SHP77 treated with DMSO at 0.1 percent for 48 hours (cell line): ENCODE measurements around the gene TLK2.
"Not testable (repeated sequence)": the region's sequence is repeated elsewhere in the genome, so short reads cannot be mapped to it uniquely, and the experiment has no call there.

Experiments
- DNase-seq: peaks from one replicate; lab custom pipeline; 2025; lab: John Stamatoyannopoulos, UW

Gene TLK2

DNA sequence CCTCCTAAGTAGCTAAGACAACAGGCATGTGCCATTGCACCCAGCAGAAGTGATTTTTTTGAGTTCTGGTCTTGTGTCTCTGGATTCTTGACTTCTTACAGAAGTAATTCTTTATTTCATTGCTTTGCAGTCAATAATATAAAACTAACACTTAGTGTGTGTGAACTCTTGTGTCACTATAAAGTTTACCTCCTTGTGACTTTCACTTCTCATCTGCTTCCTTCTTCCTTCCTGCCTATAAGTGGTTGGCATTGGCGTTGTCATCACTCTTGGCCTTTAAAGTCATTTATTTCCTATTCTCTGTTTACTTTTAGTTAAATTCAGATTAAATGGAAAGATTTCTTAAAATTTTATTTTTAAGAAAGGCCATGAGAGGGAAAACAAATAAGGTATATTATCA is 12.4 kb downstream of the TLK2 start:
- not testable (repeated sequence) for DNase-seq

DNA sequence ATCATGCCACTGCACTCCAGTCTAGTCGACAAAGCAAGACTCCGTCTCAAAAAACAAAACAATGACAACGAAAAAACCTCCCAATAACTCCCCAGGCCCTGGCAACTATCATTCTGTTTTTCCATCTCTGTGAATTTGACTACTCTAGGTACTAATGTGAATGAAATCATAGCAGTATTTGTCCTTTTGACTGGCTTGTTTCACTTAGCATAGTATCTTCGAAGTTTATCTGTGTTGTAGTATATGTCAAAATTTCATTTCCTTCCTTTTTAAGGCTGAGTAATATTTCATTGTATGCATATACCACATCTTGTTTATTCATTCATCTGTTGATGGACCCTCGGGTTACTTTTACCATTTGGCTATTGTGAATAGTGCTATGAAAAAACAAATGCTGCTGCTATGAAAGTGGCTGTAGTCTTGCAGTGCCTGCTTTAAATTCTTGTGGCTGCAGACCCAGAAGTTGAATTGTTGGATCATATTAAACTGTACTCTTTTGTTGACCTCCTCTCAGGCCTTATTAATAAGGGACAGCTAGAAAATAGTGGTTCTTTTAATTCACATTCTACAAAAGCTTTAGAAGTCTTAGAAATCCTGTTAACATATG is 14.5 kb downstream of the TLK2 start:
- not testable (repeated sequence) for DNase-seq

DNA sequence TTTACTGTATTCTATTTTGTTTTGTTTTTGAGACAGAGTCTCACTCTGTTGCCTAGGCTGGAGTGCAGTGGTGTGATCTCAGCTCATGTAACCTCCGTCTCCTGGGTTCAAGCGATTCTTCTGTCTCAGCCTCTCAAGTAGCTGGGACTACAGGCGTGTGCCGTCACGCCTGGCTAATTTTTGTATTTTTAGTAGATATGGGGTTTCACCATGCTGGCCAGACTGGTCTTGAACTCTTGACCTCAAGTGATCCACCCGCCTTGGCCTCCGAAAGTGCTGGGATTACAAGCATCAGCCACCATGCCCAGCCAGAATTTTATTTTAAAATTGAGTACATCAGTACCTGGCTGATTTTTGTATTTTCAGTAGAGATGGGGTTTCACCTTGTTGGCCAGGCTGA is 15.4 kb downstream of the TLK2 start:
- not testable (repeated sequence) for DNase-seq

DNA sequence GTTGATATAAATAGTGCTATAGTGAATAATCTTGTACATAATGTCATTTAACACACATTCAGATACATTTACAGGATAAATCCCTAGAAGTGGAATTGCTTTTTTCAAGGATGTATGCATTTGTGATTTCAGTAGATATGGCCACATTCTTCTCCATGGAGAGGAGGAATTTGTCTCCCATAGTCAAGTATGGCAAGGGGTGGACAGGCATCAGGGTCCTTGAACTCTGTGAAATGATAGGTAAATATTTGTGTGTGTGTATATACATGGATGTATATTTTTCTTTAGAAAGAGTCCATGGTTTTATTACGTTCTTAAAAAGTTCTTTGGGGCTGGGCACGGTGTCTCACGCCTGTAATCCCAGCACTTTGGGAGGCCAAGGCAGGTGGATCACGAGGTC is 17.7 kb downstream of the TLK2 start:
- DNase-seq, result not testable (repeated sequence)

DNA sequence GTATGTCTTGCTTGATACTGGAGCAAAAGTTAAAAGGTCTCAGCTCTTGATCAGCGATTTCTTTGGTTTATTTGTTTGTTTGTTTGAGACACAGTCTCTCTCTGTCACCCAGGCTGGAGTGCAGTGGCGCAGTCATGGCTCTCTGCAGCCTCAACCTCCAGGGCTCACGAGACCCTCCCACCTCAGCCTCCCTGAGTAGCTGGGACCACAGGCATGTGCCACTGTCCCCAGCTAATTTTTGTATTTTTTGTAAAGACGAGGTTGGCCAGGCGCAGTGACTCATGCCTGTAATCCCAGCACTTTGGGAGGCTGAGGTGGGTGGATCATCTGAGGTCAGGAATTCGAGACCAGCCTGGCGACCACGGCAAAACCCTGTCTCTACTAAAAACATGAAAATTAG is 20.2 kb downstream of the TLK2 start:
- not testable (repeated sequence) for DNase-seq

DNA sequence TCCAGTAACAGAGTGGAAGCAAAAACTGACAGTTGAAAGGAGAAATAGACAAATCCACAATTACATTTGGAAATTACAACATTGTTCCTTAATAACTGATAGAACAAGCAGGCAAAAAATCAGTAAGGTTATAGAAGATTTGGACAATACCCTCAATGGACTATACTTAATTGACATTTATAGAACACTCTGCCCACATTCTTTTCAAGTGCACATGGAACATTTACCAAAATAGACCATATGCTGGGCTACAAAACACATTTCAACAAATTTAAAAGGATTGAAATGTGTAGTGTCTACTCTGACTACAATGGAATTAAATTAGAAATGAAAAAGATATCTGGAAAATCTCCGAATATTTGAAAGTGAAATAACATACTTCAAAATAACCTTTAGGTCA is 21.8 kb downstream of the TLK2 start:
- DNase-seq, result not testable (repeated sequence)

DNA sequence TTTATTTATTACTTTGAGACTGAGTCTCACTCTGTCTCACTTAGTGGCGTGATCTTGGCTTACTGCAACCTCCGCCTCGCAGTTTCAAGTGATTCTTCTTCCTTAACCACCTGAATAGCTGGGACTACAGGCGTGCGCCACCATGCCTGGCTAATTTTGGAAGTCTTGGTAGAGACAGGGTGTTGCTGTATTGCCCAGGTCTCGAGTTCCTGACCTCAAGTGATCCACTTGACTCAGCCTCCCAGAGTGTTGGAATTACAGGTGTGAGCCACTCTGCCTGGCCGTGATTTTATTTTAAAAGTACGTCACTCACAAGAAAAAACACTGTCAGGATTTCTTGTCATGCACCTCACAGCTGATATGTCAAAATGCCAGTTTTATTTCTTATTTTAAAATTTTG is 26.2 kb downstream of the TLK2 start:
- not testable (repeated sequence) for DNase-seq

DNA sequence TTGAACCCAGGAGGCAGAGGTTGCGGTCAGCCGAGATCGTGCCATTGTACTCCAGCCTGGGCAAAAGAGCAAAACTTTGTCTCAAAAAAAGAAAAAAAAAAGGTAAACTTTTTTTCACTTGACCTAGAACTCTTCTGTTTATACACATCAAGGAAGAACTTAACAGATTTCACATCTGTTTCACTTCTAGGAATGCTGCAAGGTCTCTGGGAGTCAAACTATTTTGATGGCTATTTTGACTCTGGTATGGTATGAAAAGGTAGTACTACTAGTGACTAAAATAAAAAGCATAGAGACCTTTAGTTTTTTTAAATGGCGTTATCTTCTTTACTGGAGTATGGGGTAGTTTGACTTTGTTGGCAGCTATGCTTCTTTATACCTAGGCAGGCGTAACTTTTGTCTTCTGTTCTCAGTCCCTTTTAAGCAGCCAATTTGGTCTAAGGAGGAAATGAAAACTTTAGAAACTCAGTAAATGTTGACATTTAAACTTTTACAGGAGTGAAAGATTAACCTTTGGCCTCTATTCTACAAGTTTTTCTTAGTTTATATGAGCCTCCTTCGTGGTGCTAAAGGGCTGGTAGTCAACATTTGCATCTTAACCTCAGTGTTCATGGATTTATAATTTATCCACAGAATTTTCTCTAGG is 28.7 kb downstream of the TLK2 start:
- DNase-seq, result not testable (repeated sequence)

DNA sequence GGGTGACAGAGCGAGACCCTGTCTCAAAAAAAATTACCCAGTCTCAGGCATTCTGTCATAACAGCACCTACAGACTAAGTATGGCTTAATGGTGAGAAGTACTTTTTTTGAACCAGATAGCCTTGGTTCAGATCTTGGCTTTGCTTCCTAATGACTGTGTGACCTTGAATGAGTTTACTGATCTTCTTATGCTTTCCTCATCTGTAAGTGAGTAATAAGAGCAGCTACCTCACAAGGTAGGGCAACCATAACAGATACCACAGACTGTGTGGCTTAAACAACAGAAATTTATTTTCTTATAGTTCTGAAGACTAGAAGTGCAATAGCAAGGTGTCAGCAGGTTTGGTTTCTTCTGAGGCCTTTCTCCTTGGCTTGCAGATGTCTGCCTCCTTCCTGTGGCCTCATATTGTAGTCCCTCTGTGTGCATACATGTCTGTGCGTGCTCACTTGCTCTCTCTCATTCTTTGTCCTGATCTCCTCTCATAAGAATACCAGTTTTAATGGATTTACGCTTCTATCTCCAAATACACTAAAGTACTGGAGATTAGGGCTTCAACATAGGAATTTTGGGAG is 31.7 kb downstream of the TLK2 start:
- not testable (repeated sequence) for DNase-seq

DNA sequence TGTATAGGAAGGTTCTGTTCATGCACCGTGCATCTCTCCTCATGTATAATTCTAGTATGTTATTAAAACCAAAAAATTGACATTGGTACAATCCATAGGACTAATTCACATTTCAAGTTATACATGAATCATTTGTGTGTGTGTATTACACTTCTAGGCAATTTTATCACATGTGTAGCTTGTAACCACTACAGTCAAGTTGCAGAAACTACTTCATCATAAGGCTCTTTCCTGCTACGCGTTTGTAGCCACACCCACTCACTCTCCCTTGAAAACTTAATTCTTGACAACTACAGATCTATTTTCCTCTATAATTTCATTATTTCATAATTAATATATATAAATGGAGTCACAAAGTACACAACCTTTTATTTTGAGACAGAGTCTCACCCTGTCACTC is 32.4 kb downstream of the TLK2 start:
- DNase-seq, result not testable (repeated sequence)

DNA sequence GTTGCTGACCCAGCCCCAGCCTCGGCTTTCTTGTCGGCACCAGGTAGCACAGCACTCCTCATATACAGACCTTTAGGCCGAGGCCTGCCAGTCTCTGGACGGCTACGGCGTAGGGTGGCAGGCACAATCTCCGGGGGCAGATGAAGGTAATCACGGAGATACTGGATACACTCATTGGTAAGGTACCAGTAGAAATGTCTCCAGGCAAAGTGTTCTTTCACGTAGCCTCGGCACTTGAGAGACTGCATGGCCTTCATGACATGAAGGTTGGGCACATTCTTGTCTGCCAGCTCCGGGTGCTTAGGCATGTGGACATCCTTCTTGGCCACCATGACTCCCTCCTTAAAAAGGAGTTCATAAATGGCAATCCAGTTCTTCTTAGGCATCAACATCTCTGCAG is 37.8 kb downstream of the TLK2 start:
- DNase-seq, result not testable (repeated sequence)

DNA sequence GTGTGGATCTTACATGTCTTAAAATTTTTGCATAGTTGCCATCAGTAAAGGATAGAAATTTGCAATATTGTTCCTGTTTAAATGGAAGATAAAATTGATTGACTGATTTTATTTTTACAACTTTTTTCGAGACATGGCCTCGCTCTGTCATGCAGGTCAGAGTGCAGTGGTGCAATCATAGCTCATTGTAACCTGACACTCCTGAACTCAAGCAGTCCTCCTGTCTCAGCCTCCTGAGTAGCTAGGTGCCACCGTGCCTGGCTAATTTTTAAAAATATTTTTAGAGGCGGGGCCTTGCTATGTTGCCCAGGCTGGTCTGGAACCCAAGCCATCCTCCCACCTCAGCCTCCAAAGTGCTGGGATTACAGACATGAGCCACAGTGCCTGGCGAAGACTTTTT is 42.7 kb downstream of the TLK2 start:
- DNase-seq, result not testable (repeated sequence)

DNA sequence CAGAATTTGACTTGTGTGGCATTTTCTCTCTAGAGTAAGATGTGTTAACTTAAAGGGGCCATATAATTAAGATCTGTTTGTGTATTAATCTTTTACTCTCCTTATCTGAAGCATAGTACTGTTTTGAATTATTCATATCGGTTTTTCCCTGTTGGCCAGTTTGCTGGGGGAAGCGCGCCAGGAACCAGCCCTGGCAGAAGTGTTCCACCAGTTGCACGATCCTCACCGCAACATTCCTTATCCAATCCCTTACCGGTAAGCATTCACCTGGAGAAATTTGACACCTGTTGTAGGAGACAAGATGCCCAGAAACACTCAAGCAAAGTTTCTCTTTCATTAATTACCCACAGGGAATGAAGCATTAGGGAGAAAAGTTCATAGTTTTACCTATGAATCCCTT is 45.5 kb downstream of the TLK2 start:
- DNase-seq, result not testable (repeated sequence)

DNA sequence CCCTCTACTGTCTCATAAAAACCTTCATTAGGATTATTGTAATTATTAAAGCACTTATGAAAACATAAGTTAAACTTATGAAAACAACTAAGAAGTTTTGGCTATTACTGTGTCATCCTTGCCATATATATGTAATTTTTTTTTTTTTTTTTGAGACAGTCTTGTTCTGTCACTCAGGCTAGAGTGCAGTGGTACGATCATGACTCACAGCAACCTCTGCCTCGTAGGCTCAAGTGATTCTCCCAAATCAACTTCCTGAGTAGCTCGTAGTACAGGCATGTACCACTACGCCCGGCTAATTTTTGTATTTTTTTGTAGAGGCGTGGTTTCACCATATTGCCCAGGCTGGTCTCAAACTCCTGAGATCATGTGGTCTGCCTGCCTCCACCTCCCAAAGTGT is 46.7 kb downstream of the TLK2 start:
- not testable (repeated sequence) for DNase-seq

DNA sequence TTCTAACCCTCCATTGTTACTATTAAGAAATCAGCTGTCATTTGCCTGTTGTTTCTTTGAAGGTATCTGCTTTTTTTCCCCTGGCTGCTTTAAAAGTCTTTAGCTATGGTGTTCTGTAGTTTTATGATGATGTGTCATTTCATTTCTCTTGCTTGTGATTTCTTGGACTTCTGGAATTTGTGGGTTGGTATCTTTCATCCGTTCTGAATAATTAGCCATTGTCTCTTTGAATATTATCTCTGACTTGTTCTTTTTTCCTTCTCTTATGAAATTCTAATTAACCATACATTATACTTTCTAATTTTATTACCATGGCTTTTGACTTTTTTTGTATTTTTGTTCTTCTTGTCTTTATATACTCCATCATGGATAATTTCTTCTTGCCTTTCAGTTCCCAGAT is 52.3 kb downstream of the TLK2 start:
- not testable (repeated sequence) for DNase-seq

DNA sequence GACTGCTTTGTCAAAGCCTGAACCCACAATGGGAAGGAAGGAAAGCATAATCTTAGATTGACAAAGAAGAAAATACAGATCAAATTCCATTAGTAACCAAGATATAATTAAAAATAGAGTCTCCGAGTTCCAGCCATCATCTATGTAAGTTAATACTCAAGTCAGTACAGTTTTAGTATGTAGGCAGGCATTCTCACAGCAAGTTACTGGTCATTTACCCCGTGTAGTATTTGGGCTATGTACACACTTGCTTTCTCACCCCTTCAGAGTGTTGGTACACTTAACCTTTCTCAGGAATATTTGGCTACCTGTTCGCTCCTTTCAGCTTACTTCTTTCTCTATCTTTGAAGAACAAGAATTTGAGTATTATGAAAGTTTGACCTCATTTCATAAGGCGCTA is 57.9 kb downstream of the TLK2 start:
- DNase-seq, result not testable (repeated sequence)

DNA sequence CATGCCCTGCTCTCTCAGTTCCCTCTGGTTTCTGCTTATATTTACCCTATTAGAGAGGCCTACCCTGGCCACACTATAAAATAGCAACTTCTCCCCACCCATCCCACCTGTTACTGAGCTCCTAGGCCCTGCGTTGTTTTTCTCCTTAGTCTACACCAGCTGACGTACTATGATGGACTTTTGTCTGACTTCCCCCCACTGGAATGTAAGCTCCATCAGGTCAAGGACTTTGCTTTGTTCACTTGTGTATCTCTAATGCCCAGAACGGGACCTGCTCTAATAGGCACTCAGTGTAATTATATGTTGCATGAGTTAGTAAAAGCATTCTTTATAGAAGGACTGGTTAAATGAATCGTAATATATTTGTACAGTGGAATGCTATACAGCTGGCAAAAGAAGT is 62.4 kb downstream of the TLK2 start:
- DNase-seq, result not testable (repeated sequence)

DNA sequence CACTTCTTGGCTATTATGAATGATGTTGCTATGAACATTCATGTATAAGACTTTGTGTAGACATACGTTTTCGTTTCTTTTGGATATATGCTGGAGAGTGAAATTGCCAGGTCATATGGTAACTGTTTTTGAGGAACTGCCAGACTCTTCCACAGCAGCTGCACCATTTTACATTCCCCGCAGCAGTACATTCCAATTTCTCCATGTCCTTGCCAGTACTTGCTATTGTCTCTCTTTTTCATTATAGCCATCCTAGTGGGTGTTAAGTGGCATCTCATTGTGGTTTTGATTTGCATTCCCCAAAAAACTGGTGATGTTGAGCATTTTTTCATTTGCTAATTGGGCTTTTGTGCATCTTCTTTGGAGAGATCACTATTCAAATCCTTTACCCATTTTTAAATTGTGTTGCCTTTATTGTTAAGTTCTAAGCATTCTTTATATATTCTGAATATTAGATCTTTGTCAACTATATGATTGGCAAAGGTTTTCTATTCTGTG is 64.7 kb downstream of the TLK2 start:
- DNase-seq, result not testable (repeated sequence)

DNA sequence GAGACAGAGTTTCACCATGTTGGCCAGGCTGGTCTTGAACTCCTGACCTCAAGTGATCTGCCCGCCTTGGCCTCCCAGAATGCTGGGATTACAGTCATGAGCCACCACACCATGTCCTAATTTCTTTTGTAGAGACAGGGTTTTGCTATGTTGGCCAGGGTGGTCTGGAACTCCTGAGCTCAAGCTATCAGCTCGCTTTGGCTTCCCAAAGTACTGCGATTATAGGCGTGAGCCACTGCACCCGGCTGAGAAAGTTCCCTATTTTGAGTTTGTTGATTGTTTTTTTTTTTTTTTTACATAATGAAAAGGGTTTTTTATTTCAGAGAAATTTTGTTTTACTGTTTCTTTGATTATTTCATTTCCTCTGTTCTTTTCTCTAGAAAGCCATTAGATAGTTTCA is 67.4 kb downstream of the TLK2 start:
- not testable (repeated sequence) for DNase-seq

DNA sequence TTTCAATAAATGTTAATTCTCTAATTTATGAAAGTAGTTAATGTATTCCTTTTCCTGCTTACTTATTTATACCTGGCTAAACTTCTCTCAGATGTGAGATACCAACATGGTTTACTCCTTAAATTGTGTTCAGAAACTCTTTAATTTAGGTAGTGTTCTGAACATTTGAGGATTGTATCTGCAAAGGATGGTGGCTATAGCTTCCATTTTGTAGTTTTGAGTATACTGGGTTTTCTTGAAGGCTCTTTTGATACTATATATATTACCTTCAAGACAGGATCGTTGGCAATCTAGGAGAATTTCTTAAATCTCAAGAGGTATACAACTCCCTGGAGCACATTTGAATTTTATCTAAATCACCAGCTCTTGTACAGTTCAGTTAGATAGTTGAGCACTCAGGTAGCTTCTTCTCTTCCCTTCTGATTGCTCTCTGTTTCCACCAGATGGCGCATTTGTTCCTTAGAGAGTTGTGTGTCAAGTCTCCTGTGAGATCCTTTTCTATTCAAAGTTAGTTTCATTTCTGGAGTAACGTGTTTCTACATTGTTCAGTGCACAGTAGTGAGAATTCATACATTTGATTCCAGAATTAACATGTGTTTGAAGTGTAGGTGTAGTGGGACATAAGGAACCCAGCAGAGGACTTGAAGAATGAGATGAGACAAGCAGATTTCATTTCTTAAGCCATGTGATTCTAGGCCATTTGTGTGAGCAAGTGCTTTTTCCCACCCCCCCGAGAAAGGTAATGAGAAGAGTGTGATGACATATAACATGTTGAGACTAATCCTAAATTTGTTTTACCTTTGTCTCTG is 74.4 kb downstream of the TLK2 start:
- not testable (repeated sequence) for DNase-seq

DNA sequence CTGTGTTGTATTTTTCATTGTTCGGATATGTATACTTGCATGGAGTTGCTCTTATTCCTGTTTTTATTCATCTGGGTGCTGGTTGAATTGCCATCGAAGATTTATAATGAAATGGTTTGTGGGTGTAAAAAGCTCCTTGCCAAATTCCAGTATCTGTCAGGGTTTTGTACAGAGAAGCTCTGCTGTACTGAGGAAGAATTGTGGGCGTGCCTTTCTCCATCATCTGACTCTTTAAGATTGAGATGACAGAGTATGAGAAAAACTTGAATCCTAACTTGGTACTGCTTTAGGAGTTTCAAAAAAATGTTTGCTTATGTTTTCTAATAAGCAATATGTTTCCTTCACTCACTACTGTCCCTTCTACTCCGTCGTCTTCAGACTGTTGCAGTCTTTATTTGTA is 78.9 kb downstream of the TLK2 start:
- DNase-seq, result not testable (repeated sequence)

DNA sequence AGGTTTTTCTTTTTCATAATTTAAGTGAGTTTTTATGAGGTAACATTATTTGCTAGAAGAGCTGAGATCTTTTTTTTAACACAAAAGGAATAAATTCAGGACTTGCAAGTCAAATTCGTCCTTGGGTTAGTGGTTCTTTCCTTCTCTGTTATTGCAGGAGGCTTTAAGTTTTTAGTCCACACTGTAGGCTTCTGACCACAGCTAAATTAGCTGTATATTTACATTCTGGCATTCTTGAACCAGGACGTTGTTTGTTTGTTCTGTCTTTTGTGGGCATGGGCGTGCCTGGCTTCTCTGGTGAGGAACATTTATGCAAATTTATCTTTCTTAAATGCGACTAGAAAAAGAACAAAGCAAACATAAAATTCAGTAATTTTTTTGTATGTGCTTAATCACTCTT is 80.3 kb downstream of the TLK2 start:
- DNase-seq, result not testable (repeated sequence)
